ENCODE measurements around the gene ARHGAP44.

The ARHGAP44 gene

DNA sequence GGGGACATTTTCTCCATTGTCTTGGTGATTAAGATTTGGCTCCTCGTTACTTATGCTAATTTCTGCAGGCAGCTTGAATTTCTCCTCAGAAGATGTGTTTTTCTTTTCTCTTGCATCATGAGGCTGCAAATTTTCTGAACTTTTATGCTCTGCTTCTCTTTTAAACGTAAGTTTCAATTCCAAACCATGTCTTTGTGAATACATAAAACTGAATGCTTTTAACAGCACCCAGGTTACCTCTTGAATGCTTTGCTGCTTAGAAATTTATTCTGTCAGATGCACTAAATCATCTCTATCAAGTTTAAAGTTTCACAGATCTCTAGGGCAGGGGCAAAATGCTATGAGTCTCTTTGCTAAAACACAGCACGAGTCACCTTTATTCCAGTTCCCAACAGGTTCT, 19.4 kb downstream of the ARHGAP44 start:
- TF ChIP-seq GABPA (IDR thresholded peaks at IDR 0.05; ENCODE audit: low read depth) (no peak), POLR2AphosphoS5 (IDR thresholded peaks at IDR 0.05; ENCODE audit: low read depth) (no peak), SPI1 (IDR thresholded peaks at IDR 0.05; ENCODE audit: borderline replicate concordance, low read depth) (no peak)
- TF ChIP-seq, protein P1, sequence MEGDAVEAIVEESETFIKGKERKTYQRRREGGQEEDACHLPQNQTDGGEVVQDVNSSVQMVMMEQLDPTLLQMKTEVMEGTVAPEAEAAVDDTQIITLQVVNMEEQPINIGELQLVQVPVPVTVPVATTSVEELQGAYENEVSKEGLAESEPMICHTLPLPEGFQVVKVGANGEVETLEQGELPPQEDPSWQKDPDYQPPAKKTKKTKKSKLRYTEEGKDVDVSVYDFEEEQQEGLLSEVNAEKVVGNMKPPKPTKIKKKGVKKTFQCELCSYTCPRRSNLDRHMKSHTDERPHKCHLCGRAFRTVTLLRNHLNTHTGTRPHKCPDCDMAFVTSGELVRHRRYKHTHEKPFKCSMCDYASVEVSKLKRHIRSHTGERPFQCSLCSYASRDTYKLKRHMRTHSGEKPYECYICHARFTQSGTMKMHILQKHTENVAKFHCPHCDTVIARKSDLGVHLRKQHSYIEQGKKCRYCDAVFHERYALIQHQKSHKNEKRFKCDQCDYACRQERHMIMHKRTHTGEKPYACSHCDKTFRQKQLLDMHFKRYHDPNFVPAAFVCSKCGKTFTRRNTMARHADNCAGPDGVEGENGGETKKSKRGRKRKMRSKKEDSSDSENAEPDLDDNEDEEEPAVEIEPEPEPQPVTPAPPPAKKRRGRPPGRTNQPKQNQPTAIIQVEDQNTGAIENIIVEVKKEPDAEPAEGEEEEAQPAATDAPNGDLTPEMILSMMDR (IDR thresholded peaks at IDR 0.05; ENCODE audit: insufficient read depth, low read length), result no peak
- TF ChIP-seq, protein P2, sequence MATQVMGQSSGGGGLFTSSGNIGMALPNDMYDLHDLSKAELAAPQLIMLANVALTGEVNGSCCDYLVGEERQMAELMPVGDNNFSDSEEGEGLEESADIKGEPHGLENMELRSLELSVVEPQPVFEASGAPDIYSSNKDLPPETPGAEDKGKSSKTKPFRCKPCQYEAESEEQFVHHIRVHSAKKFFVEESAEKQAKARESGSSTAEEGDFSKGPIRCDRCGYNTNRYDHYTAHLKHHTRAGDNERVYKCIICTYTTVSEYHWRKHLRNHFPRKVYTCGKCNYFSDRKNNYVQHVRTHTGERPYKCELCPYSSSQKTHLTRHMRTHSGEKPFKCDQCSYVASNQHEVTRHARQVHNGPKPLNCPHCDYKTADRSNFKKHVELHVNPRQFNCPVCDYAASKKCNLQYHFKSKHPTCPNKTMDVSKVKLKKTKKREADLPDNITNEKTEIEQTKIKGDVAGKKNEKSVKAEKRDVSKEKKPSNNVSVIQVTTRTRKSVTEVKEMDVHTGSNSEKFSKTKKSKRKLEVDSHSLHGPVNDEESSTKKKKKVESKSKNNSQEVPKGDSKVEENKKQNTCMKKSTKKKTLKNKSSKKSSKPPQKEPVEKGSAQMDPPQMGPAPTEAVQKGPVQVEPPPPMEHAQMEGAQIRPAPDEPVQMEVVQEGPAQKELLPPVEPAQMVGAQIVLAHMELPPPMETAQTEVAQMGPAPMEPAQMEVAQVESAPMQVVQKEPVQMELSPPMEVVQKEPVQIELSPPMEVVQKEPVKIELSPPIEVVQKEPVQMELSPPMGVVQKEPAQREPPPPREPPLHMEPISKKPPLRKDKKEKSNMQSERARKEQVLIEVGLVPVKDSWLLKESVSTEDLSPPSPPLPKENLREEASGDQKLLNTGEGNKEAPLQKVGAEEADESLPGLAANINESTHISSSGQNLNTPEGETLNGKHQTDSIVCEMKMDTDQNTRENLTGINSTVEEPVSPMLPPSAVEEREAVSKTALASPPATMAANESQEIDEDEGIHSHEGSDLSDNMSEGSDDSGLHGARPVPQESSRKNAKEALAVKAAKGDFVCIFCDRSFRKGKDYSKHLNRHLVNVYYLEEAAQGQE (IDR thresholded peaks at IDR 0.05; ENCODE audit: insufficient replicate concordance, low read depth), result no peak
- no peak for DNase-seq (ENCODE audit: low read depth in 1 of 2, low spot score in 1 of 2)
- no peak overlapping the region for H3K4me3 ChIP-seq (replicated peaks; ENCODE audit: insufficient read depth, low read length)
- H3K27ac ChIP-seq (replicated peaks), result no peak overlapping the region
- H3K27me3 ChIP-seq (ENCODE audit: insufficient read depth, poor library complexity, severe bottlenecking), result no peaks in the 10 kb centered on the region

DNA sequence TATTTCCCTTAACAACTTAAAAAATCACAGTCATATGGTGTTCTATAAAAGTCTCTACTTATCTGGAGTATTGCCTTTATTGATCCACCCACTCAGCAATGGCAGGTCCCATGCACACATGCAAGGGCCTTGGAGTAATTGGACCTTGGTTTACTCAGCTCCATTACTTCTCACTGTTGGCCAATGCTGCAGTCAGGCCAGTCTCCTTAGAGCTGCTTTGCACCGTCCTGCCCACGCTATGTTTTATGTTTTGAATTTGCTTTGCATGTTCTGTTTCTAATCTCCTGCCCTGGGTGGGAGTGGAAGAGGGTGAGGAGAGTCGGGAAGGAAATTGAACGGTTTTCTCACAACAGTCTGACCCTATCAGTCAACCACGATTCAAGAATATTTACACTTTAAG, 23.6 kb downstream of the ARHGAP44 start:
- Histone ChIP-seq H3K27ac (replicated peaks) (no peak overlapping the region), H3K27me3 (ENCODE audit: insufficient read depth, poor library complexity, severe bottlenecking) (no peaks in the 10 kb centered on the region), H3K4me3 (replicated peaks; ENCODE audit: insufficient read depth, low read length) (no peak overlapping the region)
- TF ChIP-seq SPI1 (IDR thresholded peaks at IDR 0.05; ENCODE audit: borderline replicate concordance, low read depth), result no peak
- TF ChIP-seq, protein P1 (IDR thresholded peaks at IDR 0.05; ENCODE audit: insufficient read depth, low read length), result no peak
- TF ChIP-seq, protein P2 (IDR thresholded peaks at IDR 0.05; ENCODE audit: insufficient replicate concordance, low read depth), result no peak
- no peak for TF ChIP-seq POLR2AphosphoS5 (IDR thresholded peaks at IDR 0.05; ENCODE audit: low read depth)
- no peak for TF ChIP-seq GABPA (IDR thresholded peaks at IDR 0.05; ENCODE audit: low read depth)
- DNase-seq (ENCODE audit: low read depth in 1 of 2, low spot score in 1 of 2), result no peak

DNA sequence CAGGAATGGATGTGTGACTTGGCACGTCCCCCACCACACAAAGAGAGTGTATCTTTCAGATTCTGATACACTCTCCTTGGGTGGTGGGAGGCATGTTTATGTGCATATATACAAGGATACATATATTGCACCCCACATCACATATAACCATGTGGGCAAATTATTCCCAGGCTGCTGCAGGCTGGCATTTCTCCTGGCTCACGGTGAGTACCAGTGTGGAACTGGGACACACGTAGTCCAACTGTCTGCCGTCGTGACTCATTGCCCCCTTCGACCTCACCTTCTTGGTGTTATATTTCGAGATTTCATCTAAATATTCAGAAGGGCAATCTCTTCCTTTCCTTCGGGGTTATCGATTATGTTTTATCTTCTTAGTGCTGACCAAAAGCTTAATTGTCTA, 24.4 kb downstream of the ARHGAP44 start:
- Histone ChIP-seq H3K27me3 (ENCODE audit: insufficient read depth, poor library complexity, severe bottlenecking) (no peaks in the 10 kb centered on the region), H3K4me3 (replicated peaks; ENCODE audit: insufficient read depth, low read length) (no peak overlapping the region), H3K27ac (replicated peaks) (no peak overlapping the region)
- TF ChIP-seq GABPA (IDR thresholded peaks at IDR 0.05; ENCODE audit: low read depth) (no peak), POLR2AphosphoS5 (IDR thresholded peaks at IDR 0.05; ENCODE audit: low read depth) (no peak), SPI1 (IDR thresholded peaks at IDR 0.05; ENCODE audit: borderline replicate concordance, low read depth) (no peak)
- TF ChIP-seq, protein P1 (IDR thresholded peaks at IDR 0.05; ENCODE audit: insufficient read depth, low read length), result no peak
- TF ChIP-seq, protein P2 (IDR thresholded peaks at IDR 0.05; ENCODE audit: insufficient replicate concordance, low read depth), result no peak
- no peak for DNase-seq (ENCODE audit: low read depth in 1 of 2, low spot score in 1 of 2)
